Fibroblast of skin of left biceps (primary cell): ENCODE results near the gene TOMM7.
"Not testable (repeated sequence)": the region's sequence is repeated elsewhere in the genome, so short reads cannot be mapped to it uniquely, and the experiment has no call there.

Experiments
- DNase-seq, 2 experiments: peaks; one replicate each; pipeline ENCODE4 v3.0.0-alpha.2; 2013; ENCODE audit warnings: low read depth in 2 of 2

TOMM7 gene

GRCh38 chr7:22821702-22822485, 755 bp downstream of the TOMM7 start:
- DNase-seq: no peak

GRCh38 chr7:22819476-22819875, 3.2 kb downstream of the TOMM7 start:
- DNase-seq: no peak

- DNase-seq: no peak
Observed at GRCh38 chr7:22814261-22815208, 8.1 kb downstream of the TOMM7 start.

- no peak for DNase-seq
Observed at GRCh38 chr7:22812353-22812752, 10.3 kb downstream of the TOMM7 start.

GRCh38 chr7:22811746-22812280, 10.8 kb downstream of the TOMM7 start:
- DNase-seq: no peak

GRCh38 chr7:22810843-22811242, 11.8 kb downstream of the TOMM7 start:
- no peak for DNase-seq

GRCh38 chr7:22809902-22810642, 12.6 kb downstream of the TOMM7 start:
- DNase-seq: no peak

- DNase-seq: no peak
Observed at GRCh38 chr7:22808140-22808539, 14.5 kb downstream of the TOMM7 start.

GRCh38 chr7:22806752-22807151, 15.9 kb downstream of the TOMM7 start:
- DNase-seq: no peak

GRCh38 chr7:22805227-22805626, 17.4 kb downstream of the TOMM7 start:
- no peak for DNase-seq

GRCh38 chr7:22802831-22803230, 19.8 kb downstream of the TOMM7 start:
- not testable (repeated sequence) for DNase-seq

GRCh38 chr7:22802426-22802825, 20.2 kb downstream of the TOMM7 start:
- DNase-seq: no peak

GRCh38 chr7:22801912-22802311, 20.7 kb downstream of the TOMM7 start:
- no peak for DNase-seq

- no peak for DNase-seq
Observed at GRCh38 chr7:22799633-22800032, 23.0 kb downstream of the TOMM7 start.

- DNase-seq: no peak
Observed at GRCh38 chr7:22793593-22794462, 28.8 kb downstream of the TOMM7 start.

GRCh38 chr7:22791204-22792158, 31.2 kb downstream of the TOMM7 start:
- DNase-seq: no peak

- DNase-seq: not testable (repeated sequence)
Observed at GRCh38 chr7:22790640-22791039, 32.0 kb downstream of the TOMM7 start.

- DNase-seq: no peak
Observed at GRCh38 chr7:22787951-22788350, 34.7 kb downstream of the TOMM7 start.

- no peak for DNase-seq
Observed at GRCh38 chr7:22786290-22786932, 36.2 kb downstream of the TOMM7 start.
